Measurements from ENCODE around the gene CEACAM7. TPM values are rescaled to one million over a fixed set of nuclear protein-coding genes. Genes with fewer than 3 reads are reported as not detected.

Gene CEACAM7
- total RNA-seq, 1 donor from 2014 or later = not detected

- TF ChIP-seq, protein P1, sequence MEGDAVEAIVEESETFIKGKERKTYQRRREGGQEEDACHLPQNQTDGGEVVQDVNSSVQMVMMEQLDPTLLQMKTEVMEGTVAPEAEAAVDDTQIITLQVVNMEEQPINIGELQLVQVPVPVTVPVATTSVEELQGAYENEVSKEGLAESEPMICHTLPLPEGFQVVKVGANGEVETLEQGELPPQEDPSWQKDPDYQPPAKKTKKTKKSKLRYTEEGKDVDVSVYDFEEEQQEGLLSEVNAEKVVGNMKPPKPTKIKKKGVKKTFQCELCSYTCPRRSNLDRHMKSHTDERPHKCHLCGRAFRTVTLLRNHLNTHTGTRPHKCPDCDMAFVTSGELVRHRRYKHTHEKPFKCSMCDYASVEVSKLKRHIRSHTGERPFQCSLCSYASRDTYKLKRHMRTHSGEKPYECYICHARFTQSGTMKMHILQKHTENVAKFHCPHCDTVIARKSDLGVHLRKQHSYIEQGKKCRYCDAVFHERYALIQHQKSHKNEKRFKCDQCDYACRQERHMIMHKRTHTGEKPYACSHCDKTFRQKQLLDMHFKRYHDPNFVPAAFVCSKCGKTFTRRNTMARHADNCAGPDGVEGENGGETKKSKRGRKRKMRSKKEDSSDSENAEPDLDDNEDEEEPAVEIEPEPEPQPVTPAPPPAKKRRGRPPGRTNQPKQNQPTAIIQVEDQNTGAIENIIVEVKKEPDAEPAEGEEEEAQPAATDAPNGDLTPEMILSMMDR (conservative IDR thresholded peaks at IDR 0.05; ENCODE audit: low read depth, low read length) = no peak
- no peak overlapping the region for H3K4me3 ChIP-seq (ENCODE audit: low read depth, low read length)
- no peak for DNase-seq (ENCODE audit: low read depth)
Observed at GRCh38 chr19:41627966-41628675, 59.9 kb downstream of the CEACAM7 start.

GRCh38 chr19:41626877-41627276, 61.2 kb downstream of the CEACAM7 start, which contains the start of gene CEACAM4:
CEACAM4 (minus strand) TSS chr19:41627074; CDS start chr19:41626963, 111 bp downstream.
- TF ChIP-seq, protein P1 (conservative IDR thresholded peaks at IDR 0.05; ENCODE audit: low read depth, low read length) = no peak
- DNase-seq (ENCODE audit: low read depth) = no peak
- H3K4me3 ChIP-seq (ENCODE audit: low read depth, low read length) = no peak within 1 kb of the TSS

- no peak for DNase-seq (ENCODE audit: low read depth)
- TF ChIP-seq, protein P1 (conservative IDR thresholded peaks at IDR 0.05; ENCODE audit: low read depth, low read length) = no peak
- H3K4me3 ChIP-seq (ENCODE audit: low read depth, low read length) = no peak overlapping the region
Observed at GRCh38 chr19:41626278-41626677, 61.8 kb downstream of the CEACAM7 start.

- H3K4me3 ChIP-seq (ENCODE audit: low read depth, low read length) = no peak overlapping the region
- TF ChIP-seq, protein P1 (conservative IDR thresholded peaks at IDR 0.05; ENCODE audit: low read depth, low read length) = no peak
- DNase-seq (ENCODE audit: low read depth) = no peak
Observed at GRCh38 chr19:41624937-41625336, 63.1 kb downstream of the CEACAM7 start.

DNA sequence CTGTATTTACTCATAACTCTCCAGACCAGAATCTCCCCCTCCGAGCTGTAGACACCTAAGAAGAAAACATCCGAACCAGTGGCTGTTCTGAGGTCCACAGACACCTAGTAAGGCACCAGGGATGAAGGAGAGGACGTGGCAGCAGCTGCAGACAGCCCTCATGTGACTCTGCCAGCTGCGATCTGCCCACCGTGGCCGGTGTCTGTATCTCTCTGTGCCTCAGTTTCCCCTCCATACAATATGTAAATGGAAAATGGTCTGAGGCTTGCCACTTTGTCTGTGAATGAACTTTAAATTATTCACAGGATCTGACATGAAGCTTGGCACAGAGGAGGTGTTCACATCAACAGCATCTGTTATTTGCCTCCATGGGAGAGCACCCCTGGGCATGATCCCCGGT, 63.6 kb downstream of the CEACAM7 start:
- DNase-seq (ENCODE audit: low read depth) = no peak
- no peak overlapping the region for H3K4me3 ChIP-seq (ENCODE audit: low read depth, low read length)
- TF ChIP-seq, protein P1 (conservative IDR thresholded peaks at IDR 0.05; ENCODE audit: low read depth, low read length) = no peak

- no peak for DNase-seq (ENCODE audit: low read depth)
- TF ChIP-seq, protein P1 (conservative IDR thresholded peaks at IDR 0.05; ENCODE audit: low read depth, low read length) = no peak
- no peak overlapping the region for H3K4me3 ChIP-seq (ENCODE audit: low read depth, low read length)
Observed at GRCh38 chr19:41623360-41623759, 64.7 kb downstream of the CEACAM7 start.

Other genes with a start within 250 kb of the CEACAM7 start
- 54.9 and 74.8 TPM in 2 replicates for gene DMAC2, start 248.4 kb downstream of the CEACAM7 start, total RNA-seq
- gene ERICH4, start 245.1 kb downstream of the CEACAM7 start, total RNA-seq = not detected in 2 replicates
- not detected in 2 replicates for gene CEACAM21, start 112.1 kb downstream of the CEACAM7 start, total RNA-seq
- not detected in 2 replicates for gene CEACAM4, start 61.2 kb downstream of the CEACAM7 start, total RNA-seq
- gene CEACAM5, start 20.4 kb upstream of the CEACAM7 start, total RNA-seq = not detected in 2 replicates
- gene CEACAM6, start 67.3 kb upstream of the CEACAM7 start, total RNA-seq = under 0.01 and 1.1 TPM in 2 replicates
- not detected in 2 replicates for gene CEACAM3, start 108.3 kb upstream of the CEACAM7 start, total RNA-seq
- gene LYPD4, start 156.4 kb upstream of the CEACAM7 start, total RNA-seq = not detected in 2 replicates
- gene DMRTC2, start 156.8 kb upstream of the CEACAM7 start, total RNA-seq = not detected in 2 replicates
- 1,573 and 1,845 TPM in 2 replicates for gene RPS19, start 172.0 kb upstream of the CEACAM7 start, total RNA-seq
- not detected in 2 replicates for gene CD79A, start 189.0 kb upstream of the CEACAM7 start, total RNA-seq
- 65.9 and 79.5 TPM in 2 replicates for gene ARHGEF1, start 194.9 kb upstream of the CEACAM7 start, total RNA-seq
- gene ERFL, start 240.2 kb upstream of the CEACAM7 start, total RNA-seq = not detected in 2 replicates

Measured in epithelial cell of proximal tubule (primary cell).